Vagina (tissue), 2 donors: ENCODE data around the gene PTPN4. TPM values are rescaled to one million over a fixed set of nuclear protein-coding genes. Genes with fewer than 3 reads are reported as not detected.

Experiments
- DNase-seq, 2 donors: peaks; one replicate each; pipeline ENCODE4 v3.0.0-alpha.2; 2017; ENCODE audit errors: extremely low spot score in 2 of 2
- H3K27ac ChIP-seq: fragments of 200-600 bp; sonication (generic); one replicate; pipeline ENCODE4 v1.5.1; 2019
- H3K27me3 ChIP-seq: fragments of 200-600 bp; sonication (generic); one replicate; pipeline ENCODE4 v1.5.1; 2019
- H3K36me3 ChIP-seq, 2 donors: fragments of 200-600 bp; sonication (generic); one replicate each; pipeline ENCODE4 v1.5.1; 2017 to 2019
- H3K4me1 ChIP-seq: fragments of 200-600 bp; sonication (generic); one replicate; pipeline ENCODE4 v1.5.1; 2019
- H3K4me3 ChIP-seq, 2 donors: fragments of 200-600 bp; sonication (generic); 1 replicate in 1 of 2; 2 replicates in 1 of 2; pipeline ENCODE4 v1.5.1; 2016 to 2019
- H3K9me3 ChIP-seq: fragments of 200-600 bp; sonication (generic); one replicate; pipeline ENCODE4 v1.5.1; 2019
- CTCF ChIP-seq, 3 experiments: fragments of 450-650 bp in 2 of 3; fragments of 200-600 bp in 1 of 3; sonication (generic) in 1 of 3; IDR thresholded peaks; one replicate each; pipeline ENCODE4 v1.5.1; 2017 to 2019; ENCODE audit warnings: antibody characterized with exemption in 3 of 3, mild to moderate bottlenecking in 2 of 3, moderate library complexity in 2 of 3
- POLR2A ChIP-seq, 2 donors: fragments of 450-650 bp; IDR thresholded peaks; one replicate each; pipeline ENCODE4 v1.6.1; 2017; ENCODE audit warnings: antibody characterized with exemption in 2 of 2, mild to moderate bottlenecking in 2 of 2, moderate library complexity in 2 of 2
- POLR2AphosphoS5 ChIP-seq, 2 donors: sonication (generic); formaldehyde crosslinking; IDR thresholded peaks; one replicate each; pipeline ENCODE4 v1.9.0; 2017; ENCODE audit warnings: antibody characterized with exemption in 2 of 2, mild to moderate bottlenecking in 2 of 2, low read depth in 1 of 2; ENCODE audit not compliant: insufficient read depth in 1 of 2
- intact Hi-C: fragments of 100-400 bp; cut with DNase I; formaldehyde crosslinking; loops from one replicate; pipeline ENCODE4 v1.15.1; 2023
- total RNA-seq: library from RNA; depleted of rRNA; stranded (reverse); fragments of >200 nt; gene quantifications from one replicate; pipeline ENCODE4 v1.2.3, GENCODE V29; 2016

The PTPN4 gene
- total RNA-seq, 1 donor from 2014 or later, result 31.7 TPM

GRCh38 chr2:119901013-119901412 is 141.3 kb downstream of the PTPN4 start:
- Histone ChIP-seq H3K27ac (no peak overlapping the region), H3K4me3 (no peak overlapping the region), H3K36me3 (peaks cover 0 to 21% of the 10 kb centered on the region in 2 donors), H3K4me1 (no peaks in the 10 kb centered on the region), H3K9me3 (no peaks in the 10 kb centered on the region), H3K27me3 (no peaks in the 10 kb centered on the region)
- intact Hi-C loops, result no loop called here
- DNase-seq, result no peak
- TF ChIP-seq POLR2A (IDR thresholded peaks at IDR 0.05) (no peak), CTCF (IDR thresholded peaks at IDR 0.05) (no peak), POLR2AphosphoS5 (IDR thresholded peaks at IDR 0.05; ENCODE audit: insufficient read depth in 1 of 2, low read depth in 1 of 2) (no peak)

GRCh38 chr2:119910566-119910965 is 150.8 kb downstream of the PTPN4 start:
- H3K9me3 ChIP-seq, result no peaks in the 10 kb centered on the region
- intact Hi-C loops, result no loop called here
- H3K36me3 ChIP-seq, result no peaks in the 10 kb centered on the region
- H3K4me1 ChIP-seq, result no peaks in the 10 kb centered on the region
- no peak for DNase-seq
- no peak for TF ChIP-seq POLR2AphosphoS5 (IDR thresholded peaks at IDR 0.05; ENCODE audit: insufficient read depth in 1 of 2, low read depth in 1 of 2)
- no peak for TF ChIP-seq POLR2A (IDR thresholded peaks at IDR 0.05)
- no peak for TF ChIP-seq CTCF (IDR thresholded peaks at IDR 0.05)
- no peaks in the 10 kb centered on the region for H3K27me3 ChIP-seq
- no peak overlapping the region for H3K4me3 ChIP-seq
- H3K27ac ChIP-seq, result no peak overlapping the region

GRCh38 chr2:119914266-119914665 is 154.5 kb downstream of the PTPN4 start:
- H3K36me3 ChIP-seq, result no peaks in the 10 kb centered on the region
- H3K9me3 ChIP-seq, result no peaks in the 10 kb centered on the region
- H3K4me1 ChIP-seq, result no peaks in the 10 kb centered on the region
- H3K27me3 ChIP-seq, result no peaks in the 10 kb centered on the region
- H3K27ac ChIP-seq, result no peak overlapping the region
- intact Hi-C loops, result no loop called here
- no peak for DNase-seq
- no peak for TF ChIP-seq POLR2A (IDR thresholded peaks at IDR 0.05)
- no peak for TF ChIP-seq POLR2AphosphoS5 (IDR thresholded peaks at IDR 0.05; ENCODE audit: insufficient read depth in 1 of 2, low read depth in 1 of 2)
- no peak for TF ChIP-seq CTCF (IDR thresholded peaks at IDR 0.05)
- H3K4me3 ChIP-seq, result no peak overlapping the region

GRCh38 chr2:119921825-119922224 is 162.1 kb downstream of the PTPN4 start:
- Histone ChIP-seq H3K36me3 (no peaks in the 10 kb centered on the region), H3K9me3 (no peaks in the 10 kb centered on the region), H3K4me1 (no peaks in the 10 kb centered on the region)

GRCh38 chr2:119922699-119923098 is 163.0 kb downstream of the PTPN4 start:
- Histone ChIP-seq H3K27me3 (no peaks in the 10 kb centered on the region), H3K4me1 (no peaks in the 10 kb centered on the region), H3K4me3 (no peak overlapping the region), H3K36me3 (no peaks in the 10 kb centered on the region), H3K27ac (no peak overlapping the region), H3K9me3 (no peaks in the 10 kb centered on the region)
- intact Hi-C loops, result no loop called here
- no peak for TF ChIP-seq CTCF (IDR thresholded peaks at IDR 0.05)
- no peak for DNase-seq

More at GRCh38 chr2:119921825-119922224, 162.1 kb downstream of the PTPN4 start:
- Histone ChIP-seq H3K27me3 (no peaks in the 10 kb centered on the region), H3K27ac (no peak overlapping the region), H3K4me3 (no peak overlapping the region)
- no peak for DNase-seq
- TF ChIP-seq CTCF (IDR thresholded peaks at IDR 0.05) (no peak), POLR2AphosphoS5 (IDR thresholded peaks at IDR 0.05; ENCODE audit: insufficient read depth in 1 of 2, low read depth in 1 of 2) (no peak), POLR2A (IDR thresholded peaks at IDR 0.05) (no peak)
- intact Hi-C loops, result no loop called here
